Suprapubic skin (tissue), 4 donors: Measurements from ENCODE around the gene LPAR1. TPM values are rescaled to one million over a fixed set of nuclear protein-coding genes. Genes with fewer than 3 reads are reported as not detected.
A peak's percentile ranks its signal among the peaks of the same experiment; 100 is the strongest.

ENCODE experiments used
- DNase-seq, 2 donors: peaks; one replicate each; pipeline ENCODE4 v3.0.0-alpha.2; 2019; ENCODE audit warnings: low spot score in 2 of 2
- H3K27ac ChIP-seq: fragments of 200-600 bp; sonication (generic); one replicate; pipeline ENCODE4 v1.5.1; 2019
- H3K27me3 ChIP-seq: fragments of 200-600 bp; sonication (generic); one replicate; pipeline ENCODE4 v1.5.1; 2019
- H3K36me3 ChIP-seq: fragments of 200-600 bp; sonication (generic); one replicate; pipeline ENCODE4 v1.5.1; 2019
- H3K4me1 ChIP-seq: fragments of 200-600 bp; sonication (generic); one replicate; pipeline ENCODE4 v1.5.1; 2019
- H3K4me3 ChIP-seq: fragments of 200-600 bp; sonication (generic); one replicate; pipeline ENCODE4 v1.5.1; 2019; ENCODE audit warnings: mild to moderate bottlenecking
- H3K9me3 ChIP-seq: fragments of 200-600 bp; sonication (generic); one replicate; pipeline ENCODE4 v1.5.1; 2019
- CTCF ChIP-seq, 2 donors: fragments of 200-600 bp in 1 of 2; fragments of 450-650 bp in 1 of 2; sonication (generic) in 1 of 2; IDR thresholded peaks; one replicate each; pipeline ENCODE4 v1.5.1; 2016 to 2019; ENCODE audit warnings: antibody characterized with exemption in 2 of 2, mild to moderate bottlenecking in 1 of 2, moderate library complexity in 1 of 2
- EP300 ChIP-seq: sonication (generic); formaldehyde crosslinking; IDR thresholded peaks from one replicate; pipeline ENCODE4 v1.6.1; 2017; ENCODE audit warnings: antibody characterized with exemption
- POLR2A ChIP-seq, 2 donors: fragments of 450-650 bp; IDR thresholded peaks; one replicate each; pipeline ENCODE4 v1.6.1; 2017; ENCODE audit warnings: antibody characterized with exemption in 2 of 2, mild to moderate bottlenecking in 2 of 2, moderate library complexity in 2 of 2
- POLR2AphosphoS5 ChIP-seq, 3 donors: sonication (generic); formaldehyde crosslinking; IDR thresholded peaks; one replicate each; pipeline ENCODE4 v1.6.1; 2017; ENCODE audit warnings: antibody characterized with exemption in 3 of 3
- WGBS: methylation state at CpG from one replicate; pipeline ENCODE4 v1.1.5; 2018; 5-methylcytosine and 5-hydroxymethylcytosine counted together
- total RNA-seq, 4 donors: library from RNA; depleted of rRNA; stranded (reverse); fragments of >200 nt; gene quantifications; one replicate each; pipeline ENCODE4 v1.1.0, GENCODE V29; 2016

Gene LPAR1
- total RNA-seq, 4 donors from 2014 or later: 16.2 to 65.8 (median 23.5) TPM

GRCh38 chr9:111069183-111069582 is 30.9 kb upstream of the LPAR1 start:
- TF ChIP-seq CTCF (IDR thresholded peaks at IDR 0.05) (no peak), POLR2AphosphoS5 (IDR thresholded peaks at IDR 0.05) (no peak)
- 76% methylated on average over 2 of the region's 2 CpGs for WGBS
- DNase-seq: no peak
- Histone ChIP-seq H3K9me3 (no peaks in the 10 kb centered on the region), H3K36me3 (no peaks in the 10 kb centered on the region), H3K4me3 (no peak overlapping the region), H3K4me1 (no peaks in the 10 kb centered on the region), H3K27me3 (no peaks in the 10 kb centered on the region), H3K27ac (peak overlapping the region; percentile 90)

- no peaks in the 10 kb centered on the region for H3K4me1 ChIP-seq
- 47% methylated on average over 4 of the region's 4 CpGs for WGBS
- H3K9me3 ChIP-seq: no peaks in the 10 kb centered on the region
- no peaks in the 10 kb centered on the region for H3K27me3 ChIP-seq
- H3K36me3 ChIP-seq: no peaks in the 10 kb centered on the region
- DNase-seq: no peak
- H3K4me3 ChIP-seq: no peak overlapping the region
- no peak for TF ChIP-seq POLR2A (IDR thresholded peaks at IDR 0.05)
- TF ChIP-seq POLR2AphosphoS5 (IDR thresholded peaks at IDR 0.05): peak in 1 of 3 donors; percentile 19
- H3K27ac ChIP-seq: peak overlapping the region; percentile 90
Measured at GRCh38 chr9:111068771-111069170, 30.5 kb upstream of the LPAR1 start.

- Histone ChIP-seq H3K4me1 (no peaks in the 10 kb centered on the region), H3K27me3 (no peaks in the 10 kb centered on the region), H3K4me3 (no peak overlapping the region), H3K27ac (peak overlapping the region; percentile 90), H3K9me3 (no peaks in the 10 kb centered on the region), H3K36me3 (no peaks in the 10 kb centered on the region)
- WGBS: 68% methylated on average over 8 of the region's 8 CpGs
- DNase-seq: no peak
- no peak for TF ChIP-seq EP300
- no peak for TF ChIP-seq CTCF (IDR thresholded peaks at IDR 0.05)
- TF ChIP-seq POLR2AphosphoS5 (IDR thresholded peaks at IDR 0.05): no peak
- no peak for TF ChIP-seq POLR2A (IDR thresholded peaks at IDR 0.05)
Measured at GRCh38 chr9:111068383-111068730, 30.1 kb upstream of the LPAR1 start.

GRCh38 chr9:111066468-111066867 is 28.2 kb upstream of the LPAR1 start:
- 58% methylated on average over 2 of the region's 2 CpGs for WGBS
- H3K27ac ChIP-seq: peak overlapping the region; percentile 90
- no peak for DNase-seq

GRCh38 chr9:111065414-111065813 is 27.1 kb upstream of the LPAR1 start:
- Histone ChIP-seq H3K4me1 (no peaks in the 10 kb centered on the region), H3K4me3 (no peak overlapping the region), H3K27me3 (no peaks in the 10 kb centered on the region), H3K9me3 (no peaks in the 10 kb centered on the region), H3K27ac (peak overlapping the region; percentile 65), H3K36me3 (no peaks in the 10 kb centered on the region)
- TF ChIP-seq POLR2A (IDR thresholded peaks at IDR 0.05) (no peak), CTCF (IDR thresholded peaks at IDR 0.05) (no peak), POLR2AphosphoS5 (IDR thresholded peaks at IDR 0.05) (no peak), EP300 (no peak)
- no peak for DNase-seq
- 82% methylated on average over 4 of the region's 4 CpGs for WGBS

More at GRCh38 chr9:111066468-111066867, 28.2 kb upstream of the LPAR1 start:
- Histone ChIP-seq H3K4me3 (no peak overlapping the region), H3K9me3 (no peaks in the 10 kb centered on the region), H3K4me1 (no peaks in the 10 kb centered on the region), H3K27me3 (no peaks in the 10 kb centered on the region), H3K36me3 (no peaks in the 10 kb centered on the region)
- TF ChIP-seq POLR2A (IDR thresholded peaks at IDR 0.05) (no peak), CTCF (IDR thresholded peaks at IDR 0.05) (no peak), POLR2AphosphoS5 (IDR thresholded peaks at IDR 0.05) (no peak), EP300 (no peak)

GRCh38 chr9:111064160-111064837 is 26.0 kb upstream of the LPAR1 start:
- H3K36me3 ChIP-seq: no peaks in the 10 kb centered on the region
- WGBS: 68% methylated on average over 7 of the region's 7 CpGs
- no peaks in the 10 kb centered on the region for H3K9me3 ChIP-seq
- no peaks in the 10 kb centered on the region for H3K27me3 ChIP-seq
- H3K4me3 ChIP-seq: no peak overlapping the region
- H3K27ac ChIP-seq: no peak overlapping the region
- no peak for TF ChIP-seq POLR2AphosphoS5 (IDR thresholded peaks at IDR 0.05)
- no peak for TF ChIP-seq CTCF (IDR thresholded peaks at IDR 0.05)
- no peak for TF ChIP-seq POLR2A (IDR thresholded peaks at IDR 0.05)
- TF ChIP-seq EP300: no peak
- no peak for DNase-seq
- no peaks in the 10 kb centered on the region for H3K4me1 ChIP-seq
